Stimulated activated CD4-positive, alpha-beta T cell treated with anti-CD3 and anti-CD28 coated beads, Interleukin-15, amount 100 ng/mL, for 1 hour (primary cell): ENCODE results near the gene FUT6.
"Not testable (repeated sequence)": the region's sequence is repeated elsewhere in the genome, so short reads cannot be mapped to it uniquely, and the experiment has no call there.

Source experiments
- DNase-seq, 2 donors: peaks; one replicate each; pipeline ENCODE4 v3.0.0-alpha.2; 2020; ENCODE audit warnings: low read depth in 1 of 2, low spot score in 1 of 2

Gene FUT6

GRCh38 chr19:5863030-5863665 lies 23.6 kb upstream of the FUT6 start:
- DNase-seq, result no peak

- DNase-seq, result no peak
Measured at GRCh38 chr19:5857203-5858081, 17.9 kb upstream of the FUT6 start.

GRCh38 chr19:5855151-5855550 lies 15.6 kb upstream of the FUT6 start:
- not testable (repeated sequence) for DNase-seq

GRCh38 chr19:5854121-5854520 lies 14.6 kb upstream of the FUT6 start:
- DNase-seq, result not testable (repeated sequence)

- DNase-seq, result no peak
Measured at GRCh38 chr19:5851302-5851701, 11.8 kb upstream of the FUT6 start, which contains the start of gene FUT3. Gene FUT3 (minus strand): TSS chr19:5851449.

GRCh38 chr19:5850743-5851293 lies 11.3 kb upstream of the FUT6 start:
- no peak for DNase-seq

- no peak for DNase-seq
Measured at GRCh38 chr19:5850189-5850588, 10.7 kb upstream of the FUT6 start.

- not testable (repeated sequence) for DNase-seq
Measured at GRCh38 chr19:5848621-5849020, 9.1 kb upstream of the FUT6 start.

- not testable (repeated sequence) for DNase-seq
Measured at GRCh38 chr19:5847846-5848245, 8.3 kb upstream of the FUT6 start.

GRCh38 chr19:5844456-5845433 lies 5.2 kb upstream of the FUT6 start:
- no peak for DNase-seq

GRCh38 chr19:5843295-5843927 lies 3.9 kb upstream of the FUT6 start:
- DNase-seq, result no peak

GRCh38 chr19:5841735-5842111 lies 2.2 kb upstream of the FUT6 start:
- not testable (repeated sequence) for DNase-seq

- no peak for DNase-seq
Measured at GRCh38 chr19:5838353-5839064, 993 bp downstream of the FUT6 start.

GRCh38 chr19:5837761-5838352 lies 1.6 kb downstream of the FUT6 start:
- DNase-seq, result no peak

GRCh38 chr19:5832527-5833216 lies 6.8 kb downstream of the FUT6 start:
- DNase-seq, result no peak

- no peak for DNase-seq
Measured at GRCh38 chr19:5832061-5832460, 7.4 kb downstream of the FUT6 start.

- no peak for DNase-seq
Measured at GRCh38 chr19:5831159-5831558, 8.3 kb downstream of the FUT6 start.

GRCh38 chr19:5829567-5830310 lies 9.8 kb downstream of the FUT6 start:
- no peak for DNase-seq
